Right ventricle myocardium inferior (tissue), 1 donor: Measurements from ENCODE around the gene NPAS3. TPM values are rescaled to one million over a fixed set of nuclear protein-coding genes. Genes with fewer than 3 reads are reported as not detected.

Experiments used
- ATAC-seq: fragments of 200-7000 bp; cut with Tn5 transposase; one replicate; pipeline ENCODE4 v1.9.1; 2020; ENCODE audit warnings: mild to moderate bottlenecking, moderate library complexity
- DNase-seq: peaks from one replicate; pipeline ENCODE4 v3.0.0; 2021; ENCODE audit errors: missing footprints
- intact Hi-C: fragments of 100-400 bp; cut with DNase I; formaldehyde crosslinking; loops from one replicate; pipeline ENCODE4 v1.11.0; 2022
- total RNA-seq: library from RNA; stranded (reverse); fragmentation: NEBNext Ultra II Directional; extraction: Animal tissue kit (Norgen Biotek cat#: 25700); gene quantifications from one replicate; pipeline ENCODE4 v1.2.1, GENCODE V29; 2021
- donor health status: DM: no; HTN: yes; CAD: no; lungs with severe emphysema.

NPAS3 gene
- total RNA-seq, 1 donor from 2014 or later, result 1.9 TPM

DNA sequence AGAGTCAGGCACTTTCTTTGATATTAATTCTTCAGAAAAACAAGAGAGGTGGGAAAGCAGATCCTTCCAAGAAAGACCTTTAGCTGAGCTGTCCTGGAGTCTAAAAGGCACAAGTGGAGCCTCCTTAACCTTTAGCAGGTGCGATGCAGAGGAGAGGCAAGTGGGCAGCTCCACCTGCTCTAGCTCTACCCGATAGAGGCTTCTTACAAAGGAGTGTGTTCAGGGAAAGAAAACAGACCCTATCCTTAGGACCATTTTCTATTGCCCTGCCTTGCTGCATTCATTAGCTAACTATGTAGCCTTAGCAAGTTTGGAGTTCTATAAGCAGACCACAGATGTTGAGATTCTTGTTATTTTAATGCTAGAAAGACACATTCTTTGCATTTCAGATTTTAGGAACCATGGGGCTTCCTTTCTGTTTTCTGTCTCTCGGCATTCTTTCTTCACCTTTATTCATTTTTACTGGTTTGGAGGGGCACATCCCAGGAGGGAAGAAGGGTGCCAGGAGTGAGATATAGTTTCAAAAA, 797.7 kb downstream of the NPAS3 start:
- intact Hi-C loops, result no loop called here
- DNase-seq (no peak), ATAC-seq (no peak)

DNA sequence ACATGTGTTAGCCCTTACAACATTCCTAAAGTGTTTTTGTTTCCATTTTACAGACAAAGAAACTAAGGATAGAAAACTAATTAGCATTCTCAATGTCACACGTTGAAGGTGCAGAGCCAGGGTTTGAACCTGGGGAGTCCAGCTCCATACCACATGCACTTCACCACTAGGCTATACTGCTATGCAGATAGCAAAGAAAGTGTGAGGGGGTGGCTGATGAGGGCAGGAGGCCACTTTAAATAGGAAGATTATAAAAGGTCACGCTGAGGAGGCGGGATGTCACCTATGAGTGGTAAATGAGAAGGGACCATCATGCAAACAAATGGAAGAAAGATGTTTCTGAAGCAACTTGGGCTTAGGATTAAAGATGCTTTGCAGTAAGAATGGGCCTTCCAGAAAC, 798.3 kb downstream of the NPAS3 start:
- intact Hi-C loops, result no loop called here
- no peak for ATAC-seq
- no peak for DNase-seq

DNA sequence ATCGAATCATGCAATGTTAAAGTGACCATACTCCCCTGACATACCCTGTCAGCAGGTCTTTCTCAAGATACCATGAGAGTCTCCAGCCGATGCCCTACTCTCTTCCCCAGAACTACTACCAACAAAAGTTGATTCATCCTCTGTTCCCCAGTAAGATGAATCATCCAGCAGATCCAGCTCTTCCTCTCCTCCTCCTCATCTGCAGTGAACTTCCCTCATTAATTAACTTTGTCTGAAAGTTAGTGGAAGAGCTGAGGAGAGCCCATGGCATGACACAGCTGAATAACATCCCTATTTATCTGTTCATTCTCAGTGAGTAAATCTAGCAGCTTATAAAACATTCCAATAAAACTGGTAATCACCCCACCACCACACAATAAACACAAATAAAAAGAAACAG, 798.8 kb downstream of the NPAS3 start:
- no peak for DNase-seq
- ATAC-seq, result no peak
- intact Hi-C loops, result no loop called here

GRCh38 chr14:33738029-33738428, 799.4 kb downstream of the NPAS3 start:
- DNase-seq (no peak), ATAC-seq (no peak)
- intact Hi-C loops, result no loop called here

GRCh38 chr14:33738491-33738890, 799.8 kb downstream of the NPAS3 start:
- no peak for DNase-seq
- intact Hi-C loops, result no loop called here
- ATAC-seq, result no peak

- DNase-seq (no peak), ATAC-seq (no peak)
- intact Hi-C loops, result no loop called here
Measured at GRCh38 chr14:33740531-33740930, 801.9 kb downstream of the NPAS3 start.

DNA sequence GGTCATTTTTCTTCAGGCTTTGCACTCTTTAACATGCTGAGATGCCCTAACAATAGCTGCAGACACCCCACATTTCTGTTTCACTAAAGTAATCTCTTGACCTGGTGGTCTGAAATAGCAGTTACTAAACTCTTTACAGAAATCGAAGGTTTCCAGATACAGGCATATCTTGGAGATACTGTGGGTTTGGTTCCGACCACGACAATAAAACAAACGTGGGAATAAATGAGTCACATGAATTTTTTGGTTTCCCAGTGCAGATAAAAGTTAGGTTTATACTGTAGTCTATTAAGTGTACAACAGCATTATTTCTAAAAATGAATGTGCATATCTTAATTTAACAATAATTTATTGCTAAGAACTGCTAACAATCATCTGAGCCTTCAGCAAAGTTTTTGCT, 803.5 kb downstream of the NPAS3 start:
- ATAC-seq, result no peak
- DNase-seq, result no peak
- intact Hi-C loops, result no loop called here

DNA sequence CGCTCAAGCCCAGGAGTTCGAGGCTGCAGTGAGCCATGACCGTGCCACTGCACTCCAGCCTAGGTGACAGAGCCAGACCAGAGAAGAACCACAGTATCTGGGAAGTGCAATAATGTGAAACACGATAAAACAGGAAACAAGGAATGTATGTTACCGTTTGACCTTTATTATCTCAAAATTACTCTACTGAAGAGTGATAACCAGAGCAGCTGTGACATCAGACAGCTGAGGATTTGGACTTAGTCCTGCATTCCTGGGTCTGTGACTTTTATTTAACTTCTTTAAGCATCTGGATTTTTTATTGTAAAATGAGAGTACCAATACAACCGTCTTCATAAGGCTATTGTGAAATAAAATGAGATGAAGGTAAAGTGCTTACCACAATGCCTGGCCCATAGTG, 806.5 kb downstream of the NPAS3 start:
- no peak for DNase-seq
- ATAC-seq, result no peak
- intact Hi-C loops, result no loop called here

- intact Hi-C loops, result no loop called here
- ATAC-seq (no peak), DNase-seq (no peak)
Measured at GRCh38 chr14:33747749-33748148, 809.1 kb downstream of the NPAS3 start.

- DNase-seq (no peak), ATAC-seq (no peak)
- intact Hi-C loops, result no loop called here
Measured at GRCh38 chr14:33754261-33754660, 815.6 kb downstream of the NPAS3 start.

GRCh38 chr14:33755358-33755757, 816.7 kb downstream of the NPAS3 start:
- intact Hi-C loops, result no loop called here
- ATAC-seq (no peak), DNase-seq (no peak)

DNA sequence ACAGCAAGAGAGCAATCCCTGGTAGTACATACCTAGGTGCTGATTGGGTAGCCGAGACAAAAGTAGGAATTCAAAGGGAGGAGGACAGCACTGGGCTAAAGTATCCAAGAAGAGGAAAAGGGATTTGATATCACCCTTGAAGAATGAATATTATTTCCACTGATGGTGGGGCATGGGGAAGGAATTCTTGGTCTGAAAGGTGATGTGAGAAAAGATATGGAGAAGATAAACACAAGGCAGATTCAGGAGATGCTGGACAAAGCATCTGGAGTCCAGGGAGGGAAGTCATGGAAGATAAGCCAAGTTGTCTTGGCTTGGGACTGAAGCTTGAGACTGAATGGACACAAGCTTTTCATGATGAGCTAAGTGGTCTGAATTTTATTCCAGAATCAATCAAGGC, 818.2 kb downstream of the NPAS3 start:
- intact Hi-C loops, result no loop called here
- ATAC-seq, result no peak
- DNase-seq, result no peak

- no peak for DNase-seq
- intact Hi-C loops, result no loop called here
- no peak for ATAC-seq
Measured at GRCh38 chr14:33758547-33758946, 819.9 kb downstream of the NPAS3 start.

GRCh38 chr14:33762161-33762851, 823.6 kb downstream of the NPAS3 start:
- no peak for DNase-seq
- no peak for ATAC-seq
- intact Hi-C loops, result no loop called here

GRCh38 chr14:33764876-33765650, 826.4 kb downstream of the NPAS3 start:
- ATAC-seq (peak; percentile 78), DNase-seq (no peak)
- intact Hi-C loops, result no loop called here

DNA sequence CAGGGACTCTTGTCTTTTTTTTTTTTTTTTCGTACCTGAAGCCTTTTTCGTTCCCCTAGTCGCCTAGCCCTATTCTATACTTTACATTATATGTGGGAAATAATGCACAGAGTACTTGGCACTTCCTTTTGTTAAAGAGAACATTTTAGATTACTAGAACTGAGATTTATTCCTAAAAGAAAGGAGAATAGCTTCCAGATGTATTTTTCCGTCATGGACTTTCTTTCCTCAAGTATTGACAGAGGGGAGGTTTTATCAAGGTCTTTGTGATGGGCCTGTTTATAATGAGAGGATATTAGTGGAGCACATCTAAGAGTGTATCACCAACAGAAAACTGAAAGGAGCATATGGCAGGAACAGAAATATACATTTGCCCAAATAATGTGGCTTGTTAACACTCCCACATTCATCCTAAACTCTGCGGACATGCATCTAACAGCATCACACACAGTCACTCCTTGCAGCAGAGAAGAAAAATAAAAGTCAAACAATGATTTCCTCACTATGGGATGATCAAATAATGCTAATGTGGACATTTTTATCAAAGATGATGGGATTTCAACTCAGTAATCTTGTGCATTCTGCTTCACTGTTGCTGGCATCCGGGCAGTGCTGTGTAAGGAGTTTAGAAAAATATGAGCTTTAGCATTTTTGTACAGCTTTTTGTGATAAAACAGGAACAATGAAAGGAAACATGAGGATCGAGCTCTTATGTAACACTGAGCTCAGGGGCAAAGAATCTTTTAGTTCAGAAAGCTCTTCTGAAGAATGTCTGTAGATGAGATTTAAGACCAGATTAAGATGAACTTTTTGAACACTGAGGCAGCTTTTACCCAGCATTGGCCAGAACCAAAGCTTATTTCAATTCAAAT, 829.1 kb downstream of the NPAS3 start:
- ATAC-seq, result peak; percentile 16
- DNase-seq, result no peak
- intact Hi-C loops, result no loop called here

DNA sequence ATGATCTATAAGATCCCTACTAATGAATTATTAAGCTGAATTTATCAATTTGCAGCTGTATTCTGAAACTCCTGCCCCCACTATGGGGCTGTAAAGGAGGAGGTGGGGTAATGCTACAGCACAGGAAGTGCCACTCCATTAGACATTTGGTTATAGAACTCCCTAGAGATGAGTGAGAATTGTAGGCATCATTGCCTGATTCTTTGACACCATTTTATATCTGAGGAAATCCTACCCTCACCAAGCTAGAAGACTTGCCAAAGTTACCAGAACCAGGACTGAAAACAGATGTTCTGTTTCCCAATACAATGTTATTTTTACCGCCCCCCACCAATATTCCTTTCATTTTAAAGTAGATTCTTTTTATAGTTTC, 829.8 kb downstream of the NPAS3 start:
- DNase-seq, result no peak
- ATAC-seq, result no peak
- intact Hi-C loops, result no loop called here

- intact Hi-C loops, result no loop called here
- no peak for ATAC-seq
- DNase-seq, result no peak
Measured at GRCh38 chr14:33773205-33774030, 834.7 kb downstream of the NPAS3 start.

GRCh38 chr14:33774161-33774560, 835.5 kb downstream of the NPAS3 start:
- ATAC-seq (no peak), DNase-seq (no peak)
- intact Hi-C loops, result no loop called here
